ENCODE data around the gene DST. TPM values are rescaled to one million over a fixed set of nuclear protein-coding genes. Genes with fewer than 3 reads are reported as not detected.

Gene DST
- total and polyA plus RNA-seq, 2 of the 4 experiments (the other 2 are of a cell fraction): 97.7 to 452 TPM

DNA sequence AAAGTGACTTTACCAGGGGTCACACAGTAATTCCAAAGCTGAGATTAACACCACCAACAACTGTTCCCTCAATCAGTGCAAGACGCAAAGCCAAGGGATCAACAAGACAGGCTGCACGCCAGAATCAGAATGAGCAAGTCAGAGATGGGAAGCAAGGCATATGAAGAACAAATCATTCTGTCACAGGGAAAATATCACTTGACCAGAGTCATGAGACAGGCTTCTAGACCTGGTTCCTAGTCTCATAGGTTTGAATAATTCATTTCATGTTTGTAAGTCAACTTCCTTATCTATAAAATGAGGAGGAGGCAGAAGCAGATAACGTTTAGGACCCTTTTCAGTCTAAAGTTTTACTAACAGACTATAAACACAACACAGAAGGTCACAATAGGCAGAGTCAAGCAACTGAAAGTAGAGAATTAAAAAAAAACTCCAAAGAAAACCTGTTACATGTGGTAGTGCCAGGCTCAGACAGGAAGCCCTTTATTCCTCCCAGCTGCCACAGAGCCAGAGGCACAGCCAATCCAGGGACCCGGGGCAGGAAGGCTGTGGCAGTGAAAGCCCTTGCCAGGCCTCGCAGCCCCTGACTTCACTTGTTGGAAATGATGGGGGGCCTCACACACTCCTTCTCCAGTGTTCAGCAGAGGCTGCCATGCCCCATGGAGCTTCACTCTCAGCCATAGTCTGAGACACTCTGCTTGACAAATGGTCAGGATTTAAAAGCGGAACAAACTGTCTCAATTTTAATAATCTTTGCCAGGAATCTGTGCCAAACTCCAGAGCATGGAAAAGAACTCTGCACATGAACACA is 29.2 kb upstream of the DST start:
- Histone ChIP-seq H2AK5ac (ENCODE audit: low read depth, low read length) (no peak overlapping the region), H3K4ac (ENCODE audit: low read depth, low read length) (peak overlapping the region; percentile 11; the same call in 1 of the 2 replicates), H4K5ac (ENCODE audit: low read depth, low read length) (peak overlapping the region; percentile 39; the same call in 1 of the 2 replicates), H4K20me1 (ENCODE audit: insufficient read depth, low read length) (peaks cover 26% of the 10 kb centered on the region; the same call in 1 of the 2 replicates), H2AFZ (replicated peaks; ENCODE audit: low read length, poor library complexity) (no peak overlapping the region), H3K9ac (ENCODE audit: low read depth, low read length) (no peak overlapping the region), H3K79me1 (ENCODE audit: low read depth in 1 of 2, low read length in 2 of 2) (peaks cover 20 to 65% of the 10 kb centered on the region in 2 experiments), H4K91ac (ENCODE audit: insufficient read depth, low read depth, low read length) (no peak overlapping the region), H3K9me1 (ENCODE audit: insufficient read depth, low read length) (peaks cover 4% of the 10 kb centered on the region), H3K4me2 (ENCODE audit: low read depth, low read length) (no peak overlapping the region), H2BK15ac (ENCODE audit: low read depth, low read length) (no peak overlapping the region), H2BK120ac (ENCODE audit: low read depth, low read length) (no peak overlapping the region), H3K56ac (ENCODE audit: extremely low read depth, insufficient read depth, low read length) (no peak overlapping the region), H2BK5ac (ENCODE audit: low read depth, low read length, poor library complexity, severe bottlenecking) (no peak overlapping the region), H3K23ac (ENCODE audit: low read depth, low read length) (peak overlapping the region; percentile 31; the same call in 1 of the 2 replicates), H3K4me3 (ENCODE audit: insufficient read depth, low read depth, low read length) (no peak overlapping the region), H3K27ac (ENCODE audit: insufficient read depth, low read length) (0 out of 2 replicates have a peak overlapping the region, but pooled peaks have one; percentile 30), H4K8ac (ENCODE audit: low read depth in 2 of 2, low read length in 2 of 2) (no peak overlapping the region), H2AK9ac (replicated peaks; ENCODE audit: low read depth, low read length, poor library complexity) (no peak overlapping the region), H3K18ac (ENCODE audit: low read depth, low read length) (peak overlapping the region; percentile 51; the same call in 1 of the 2 replicates), H3K9me3 (ENCODE audit: control insufficient read depth, insufficient read depth, low read length) (no peaks in the 10 kb centered on the region), H3K14ac (replicated peaks; ENCODE audit: low read depth, low read length) (peak overlapping the region; percentile 33; the same call in 1 of the 2 replicates), H3K27me3 (ENCODE audit: control insufficient read depth, insufficient read depth, low read length) (no peaks in the 10 kb centered on the region), H3K36me3 (ENCODE audit: control insufficient read depth, insufficient read depth, low read length) (peaks cover 2% of the 10 kb centered on the region), H3K4me1 (ENCODE audit: control insufficient read depth, insufficient read depth, low read length) (peaks cover 4% of the 10 kb centered on the region), H2BK20ac (ENCODE audit: low read depth, low read length) (no peak overlapping the region)
- WGBS, 2 experiments (ENCODE audit: extremely low coverage in 2 of 2, insufficient read length in 1 of 2): no CpG with 5 or more reads among the region's 6 CpGs
- dilution Hi-C loops (cut with HindIII; ENCODE audit: low sequenced_read_pairs, unreplicated experiment) (no loop called here), intact Hi-C loops (cut with micrococcal nuclease) (no loop called here), in situ Hi-C loops (cut with MboI; ENCODE audit: low sequenced_read_pairs) (no loop called here)
- no TSS peak for BruUV-seq (replicated peaks)
- CTCF ChIA-PET: interaction anchor here (0.8 to 1.0 kb wide), 2 partner anchors 10 to 231 kb away, joined by 3 read pairs; no protein-coding TSS in a partner anchor
- ATAC-seq (ENCODE audit: low read depth) (peak; percentile 43), DNase-seq (no peak)
- POLR2A ChIA-PET (ENCODE audit: unreplicated experiment): no interaction called here
- TF ChIP-seq BHLHE40 (IDR thresholded peaks at IDR 0.05; ENCODE audit: low read depth, low read length) (no peak), ELK1 (IDR thresholded peaks at IDR 0.05; ENCODE audit: borderline replicate concordance, low read depth, low read length) (no peak), MXI1 (IDR thresholded peaks at IDR 0.05; ENCODE audit: borderline replicate concordance, low read depth, low read length) (no peak), RFX5 (IDR thresholded peaks at IDR 0.05; ENCODE audit: low read depth, low read length) (no peak), CEBPB (IDR thresholded peaks at IDR 0.05; ENCODE audit: low read depth, low read length) (no peak), MAFK (IDR thresholded peaks at IDR 0.05; ENCODE audit: low read depth, low read length) (no peak), RCOR1 (IDR thresholded peaks at IDR 0.05; ENCODE audit: insufficient replicate concordance, low read length) (no peak), RAD21 (IDR thresholded peaks at IDR 0.05; ENCODE audit: low read length) (no peak)
